ENCODE measurements around the gene ARHGAP36.

ARHGAP36 gene, protein sequence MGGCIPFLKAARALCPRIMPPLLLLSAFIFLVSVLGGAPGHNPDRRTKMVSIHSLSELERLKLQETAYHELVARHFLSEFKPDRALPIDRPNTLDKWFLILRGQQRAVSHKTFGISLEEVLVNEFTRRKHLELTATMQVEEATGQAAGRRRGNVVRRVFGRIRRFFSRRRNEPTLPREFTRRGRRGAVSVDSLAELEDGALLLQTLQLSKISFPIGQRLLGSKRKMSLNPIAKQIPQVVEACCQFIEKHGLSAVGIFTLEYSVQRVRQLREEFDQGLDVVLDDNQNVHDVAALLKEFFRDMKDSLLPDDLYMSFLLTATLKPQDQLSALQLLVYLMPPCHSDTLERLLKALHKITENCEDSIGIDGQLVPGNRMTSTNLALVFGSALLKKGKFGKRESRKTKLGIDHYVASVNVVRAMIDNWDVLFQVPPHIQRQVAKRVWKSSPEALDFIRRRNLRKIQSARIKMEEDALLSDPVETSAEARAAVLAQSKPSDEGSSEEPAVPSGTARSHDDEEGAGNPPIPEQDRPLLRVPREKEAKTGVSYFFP

DNA sequence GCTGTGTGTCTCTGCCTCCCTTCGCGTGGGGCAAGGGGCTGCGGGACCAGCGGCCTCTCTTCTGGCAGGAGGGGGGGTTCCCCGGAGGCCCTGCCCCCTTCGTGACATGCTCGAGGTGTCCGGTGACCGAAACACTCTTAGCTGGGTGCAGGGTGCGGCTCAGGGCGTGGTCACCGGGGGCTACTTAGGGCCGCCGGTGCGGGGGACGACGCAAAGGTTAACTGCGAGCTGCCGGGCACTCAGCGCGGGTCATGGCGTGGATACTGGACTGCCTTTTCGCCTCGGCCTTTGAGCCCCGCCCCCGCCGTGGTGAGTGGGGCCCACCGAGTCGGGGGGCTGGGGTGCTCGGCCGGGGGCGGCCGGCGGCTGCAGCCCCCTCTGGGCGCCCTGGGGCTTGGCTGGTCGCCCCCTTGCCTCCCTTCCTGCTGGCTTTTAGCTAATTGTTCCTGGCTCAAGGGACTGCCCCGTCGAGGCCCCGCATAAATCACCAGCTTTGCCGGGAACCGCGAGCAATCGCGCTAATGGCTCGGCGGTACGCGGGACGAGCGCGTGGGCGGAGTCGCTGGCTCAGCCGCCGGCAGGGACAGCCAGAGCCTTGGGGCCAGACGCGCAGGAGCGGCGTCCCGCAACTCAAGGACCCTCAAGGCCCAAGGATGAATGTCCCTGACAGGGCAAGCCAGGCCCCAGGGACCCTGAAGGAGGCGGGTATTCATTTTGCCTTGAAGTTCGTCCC lies at the start of gene ARHGAP36:
ARHGAP36 (plus strand) TSS at position 211 of the 733 bp plus-strand sequence. CDS start 23,320 bp downstream, outside the sequence.
- no peak for DNase-seq (ENCODE audit: low spot score)

DNA sequence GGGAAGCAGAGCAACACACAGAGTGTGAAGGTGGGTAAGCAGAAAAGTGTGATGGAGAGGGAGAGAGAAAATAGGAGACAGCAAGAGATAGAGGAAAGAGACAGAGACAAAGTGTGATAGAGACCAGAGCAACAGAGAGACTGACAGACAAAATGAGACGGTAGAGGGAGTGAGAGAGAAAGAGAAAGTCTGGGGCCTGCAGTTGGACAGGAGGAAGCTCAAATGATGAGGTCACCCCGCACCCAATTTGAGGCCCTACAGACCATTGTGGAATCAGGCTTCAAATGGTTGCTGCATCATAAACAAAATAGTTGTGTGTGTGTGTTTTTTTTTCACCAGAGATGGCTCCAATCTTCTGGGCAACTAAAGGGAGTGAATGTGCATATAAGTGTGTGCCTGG lies 48.0 kb upstream of the ARHGAP36 start:
- no peak for DNase-seq (ENCODE audit: low spot score)

DNA sequence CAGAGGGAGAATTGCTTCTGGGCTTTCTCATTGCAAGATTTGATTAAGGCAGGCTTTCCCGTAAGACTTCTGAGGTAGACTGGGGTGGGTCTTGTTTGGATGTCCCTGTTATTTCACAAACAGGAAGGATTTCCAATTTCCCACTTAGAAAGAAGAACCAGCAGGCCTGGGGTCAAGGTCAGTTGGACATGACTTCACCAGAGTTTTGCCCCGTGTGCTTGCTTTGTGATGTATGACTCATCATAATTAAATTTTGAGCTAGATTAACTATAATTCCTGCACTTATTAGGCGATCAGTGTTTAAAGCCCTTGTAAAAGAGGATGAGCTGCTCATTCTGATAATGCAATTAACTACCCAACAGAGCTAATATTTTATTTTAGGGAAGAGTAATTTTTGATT lies 32.8 kb upstream of the ARHGAP36 start:
- DNase-seq (ENCODE audit: low spot score): no peak

DNA sequence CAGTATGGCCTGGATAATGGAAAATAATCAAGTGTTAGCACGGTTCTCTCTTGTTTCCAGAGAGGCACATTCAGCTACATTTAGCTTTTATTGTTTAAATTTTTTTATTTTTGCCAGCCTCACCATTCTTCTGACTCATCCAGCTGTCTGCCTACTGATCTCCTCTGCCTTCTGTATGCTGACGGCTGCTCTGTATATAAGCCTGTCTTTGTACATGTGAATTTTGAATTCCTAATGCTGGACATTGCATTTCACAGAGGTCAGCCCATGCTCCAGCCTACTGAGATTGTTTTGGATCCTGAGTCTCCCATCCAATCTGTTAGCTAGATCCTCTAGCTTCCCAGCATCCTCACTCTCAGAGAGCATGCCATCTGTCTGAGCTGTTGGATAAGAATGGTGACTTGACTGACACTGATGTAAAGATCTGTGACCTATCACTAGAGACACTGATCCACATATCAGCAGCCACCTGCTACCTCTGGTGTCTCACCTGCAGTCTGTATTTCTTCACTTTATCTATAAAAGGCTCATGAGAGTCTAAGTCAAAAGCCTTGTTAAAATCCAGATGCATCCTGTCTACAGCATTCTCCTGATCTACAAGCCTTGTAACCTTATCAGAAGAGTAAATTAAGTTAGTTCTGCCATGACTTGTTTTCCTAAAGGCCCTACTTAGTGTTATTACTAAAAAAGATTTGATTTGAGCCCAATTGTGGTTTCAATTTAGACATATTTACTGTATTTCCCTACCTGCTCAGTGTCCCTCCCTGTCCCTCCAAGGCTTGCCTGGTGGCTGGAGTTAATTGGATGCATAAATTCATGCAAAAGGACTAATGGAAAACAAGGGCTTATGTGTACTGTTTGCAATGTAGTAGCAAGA lies 25.6 kb upstream of the ARHGAP36 start:
- DNase-seq (ENCODE audit: low spot score): no peak

DNA sequence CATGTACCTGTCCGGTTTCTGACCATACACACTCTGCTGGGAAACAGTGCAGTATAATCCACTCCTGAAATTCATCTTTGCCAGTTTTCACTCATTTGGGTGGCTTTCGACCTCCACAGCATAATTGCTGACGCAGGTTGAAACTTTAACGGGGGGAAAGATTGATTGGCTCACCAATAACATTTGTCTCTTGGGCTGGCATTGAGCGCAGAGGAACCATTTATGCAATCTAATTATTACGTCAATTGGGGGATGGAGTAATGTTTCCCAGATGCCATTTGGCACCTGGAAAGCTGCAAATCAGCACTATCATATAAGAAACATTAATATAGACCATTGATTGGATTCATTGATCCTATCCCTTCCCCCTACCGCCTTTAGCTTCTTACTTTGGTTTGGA lies 24.1 kb upstream of the ARHGAP36 start:
- DNase-seq (ENCODE audit: low spot score): no peak

DNA sequence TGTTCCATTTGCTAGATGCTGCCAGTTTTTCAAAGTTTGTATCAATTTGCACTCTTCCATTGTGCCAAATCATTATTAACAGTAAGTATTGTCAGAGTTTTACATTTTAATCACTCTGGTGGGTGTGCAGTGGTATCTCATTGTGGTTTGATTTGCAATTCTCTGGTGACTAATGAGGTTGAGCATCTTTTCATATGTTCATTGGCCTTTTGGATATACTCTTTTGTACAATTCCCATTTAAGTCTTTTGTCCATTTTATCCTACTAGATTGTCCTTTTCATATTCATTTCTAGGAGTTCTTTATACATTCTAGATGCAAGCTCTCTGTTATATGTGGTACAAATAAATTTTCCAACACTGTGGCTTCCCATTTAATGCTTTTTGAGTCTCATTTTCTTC lies 17.4 kb upstream of the ARHGAP36 start:
- DNase-seq (ENCODE audit: low spot score): no peak

DNA sequence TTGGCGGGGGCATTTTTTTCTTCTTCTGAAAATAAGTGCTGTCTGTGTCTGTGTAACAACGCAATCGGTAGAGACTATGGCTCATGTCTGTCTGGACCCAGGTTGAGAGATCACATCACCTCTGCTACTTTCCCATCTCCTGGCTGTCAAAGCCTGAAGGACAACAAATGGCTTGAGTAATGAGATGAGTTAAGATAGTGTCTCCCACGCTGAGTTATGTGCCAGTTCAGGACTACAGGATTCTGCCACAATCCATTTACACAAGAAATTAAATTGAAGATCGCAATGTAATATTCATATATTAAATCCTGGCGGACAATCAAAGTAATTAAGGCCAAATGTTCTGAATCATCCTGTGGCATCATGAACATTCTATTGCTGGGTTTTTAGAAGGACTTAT lies 16.5 kb upstream of the ARHGAP36 start:
- no peak for DNase-seq (ENCODE audit: low spot score)

DNA sequence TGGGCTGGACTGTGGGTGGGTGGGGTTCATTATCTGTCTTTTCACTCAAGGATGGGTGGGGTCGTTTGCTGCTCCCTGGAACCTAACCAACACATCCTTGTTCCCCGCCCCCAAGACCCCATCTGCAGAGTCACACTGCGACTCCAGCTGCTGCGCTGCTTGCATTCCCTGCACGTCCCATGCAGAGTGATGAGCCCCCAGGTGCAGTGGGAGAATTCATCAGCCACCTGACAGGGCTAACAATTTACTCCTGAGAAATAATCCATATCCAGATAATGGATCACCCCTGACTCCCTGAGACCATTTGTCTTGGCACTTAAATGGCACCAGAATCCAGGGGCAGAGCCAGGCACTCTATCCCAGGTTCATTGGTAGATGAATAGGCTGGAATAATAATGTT lies 12.4 kb upstream of the ARHGAP36 start:
- no peak for DNase-seq (ENCODE audit: low spot score)

DNA sequence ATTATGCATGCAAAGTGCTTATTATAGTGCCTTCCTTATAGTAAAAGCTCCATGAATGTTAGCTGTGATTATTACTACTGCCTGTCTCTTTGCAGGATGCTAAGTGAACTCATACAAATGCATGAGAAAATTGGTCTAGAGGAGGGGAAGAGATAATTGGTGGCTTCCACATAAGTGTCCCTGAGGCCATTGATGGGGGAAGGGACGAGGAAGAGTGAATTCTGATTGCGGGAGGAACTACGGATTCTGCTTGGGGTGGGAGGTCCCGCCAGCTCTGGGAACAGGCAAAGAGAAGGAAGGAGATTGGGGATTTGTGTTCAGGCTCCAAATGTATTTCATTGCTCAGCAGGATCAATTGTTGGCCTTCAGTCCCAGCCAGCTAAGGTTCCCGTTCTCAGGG lies 11.6 kb upstream of the ARHGAP36 start:
- DNase-seq (ENCODE audit: low spot score): no peak

DNA sequence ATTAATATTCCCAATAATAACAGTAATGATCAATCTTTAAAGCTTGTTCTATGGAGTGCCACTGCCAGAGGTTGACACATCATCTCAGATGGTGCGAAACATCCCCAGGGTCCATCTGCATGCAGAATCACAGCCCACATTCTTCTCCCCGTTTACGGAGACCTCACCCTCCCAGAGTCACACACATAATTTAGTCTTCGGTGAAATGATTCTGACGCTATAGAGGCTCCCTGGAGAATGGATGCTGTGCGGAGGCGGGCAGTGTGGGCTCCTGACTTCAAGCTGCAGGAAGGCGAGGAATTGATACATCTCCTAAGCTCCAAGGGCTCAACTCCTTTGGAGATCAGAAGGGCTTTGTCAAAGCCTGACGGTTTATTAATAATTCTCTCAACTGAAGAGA lies 11.0 kb upstream of the ARHGAP36 start:
- no peak for DNase-seq (ENCODE audit: low spot score)

DNA sequence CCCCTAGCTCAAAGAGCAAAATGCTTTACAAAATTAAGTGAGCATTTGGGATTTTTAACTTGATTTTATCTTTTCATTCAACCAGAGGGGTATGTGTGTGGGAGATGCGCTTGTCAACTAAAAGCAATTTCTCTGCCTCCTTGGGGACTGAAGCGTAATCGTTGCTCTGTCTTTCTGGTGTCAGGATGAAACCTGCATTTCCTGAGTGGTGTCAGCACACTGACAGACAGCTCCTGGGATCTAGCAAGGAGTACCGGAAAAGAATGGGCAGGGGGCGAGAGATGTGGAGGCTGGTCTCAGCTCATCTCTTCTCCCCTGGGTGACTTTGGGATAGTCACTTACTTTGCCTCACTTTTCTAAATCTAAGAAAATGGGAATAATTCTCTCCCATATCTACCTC lies 5.1 kb upstream of the ARHGAP36 start:
- no peak for DNase-seq (ENCODE audit: low spot score)

DNA sequence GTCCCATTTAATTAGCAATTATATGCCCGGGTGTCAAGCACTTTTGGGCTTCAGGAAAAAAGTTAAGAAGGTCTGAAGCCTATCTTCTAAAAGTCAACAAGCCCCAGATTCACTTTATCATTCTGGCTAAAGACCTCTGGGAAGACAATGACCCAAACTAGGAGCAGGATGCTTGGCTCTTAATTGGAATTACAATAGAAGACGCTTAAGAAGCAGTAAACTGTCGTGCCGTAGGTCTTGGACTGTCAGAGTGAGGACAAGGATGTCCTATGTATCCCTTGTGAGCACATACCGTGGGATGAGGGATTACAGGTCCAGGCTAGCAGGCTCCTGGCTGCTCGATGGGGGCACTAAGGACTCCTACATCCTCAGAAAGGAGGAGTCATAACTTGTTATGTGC lies 3.2 kb upstream of the ARHGAP36 start:
- no peak for DNase-seq (ENCODE audit: low spot score)

DNA sequence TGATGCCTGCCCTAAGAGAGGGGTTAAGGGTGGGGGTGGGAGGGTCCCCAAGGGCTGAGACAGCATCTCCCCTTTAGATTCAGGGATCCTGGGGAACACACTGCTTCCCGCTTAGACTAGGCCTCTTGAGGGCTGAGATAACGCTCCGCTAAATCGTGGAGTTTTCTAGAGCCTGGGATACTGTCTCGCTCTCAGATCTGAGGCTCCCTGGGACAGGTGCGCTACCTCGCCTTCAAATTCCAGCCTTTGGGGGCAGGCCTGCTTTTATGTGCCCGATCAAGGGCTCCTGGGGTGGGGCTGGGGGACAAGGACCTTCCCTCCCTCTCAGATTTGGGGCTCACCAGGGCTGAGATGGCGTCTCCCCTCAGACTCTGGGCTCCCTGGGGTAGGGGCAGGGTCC lies 440 bp upstream of the ARHGAP36 start:
- DNase-seq (ENCODE audit: low spot score): no peak

DNA sequence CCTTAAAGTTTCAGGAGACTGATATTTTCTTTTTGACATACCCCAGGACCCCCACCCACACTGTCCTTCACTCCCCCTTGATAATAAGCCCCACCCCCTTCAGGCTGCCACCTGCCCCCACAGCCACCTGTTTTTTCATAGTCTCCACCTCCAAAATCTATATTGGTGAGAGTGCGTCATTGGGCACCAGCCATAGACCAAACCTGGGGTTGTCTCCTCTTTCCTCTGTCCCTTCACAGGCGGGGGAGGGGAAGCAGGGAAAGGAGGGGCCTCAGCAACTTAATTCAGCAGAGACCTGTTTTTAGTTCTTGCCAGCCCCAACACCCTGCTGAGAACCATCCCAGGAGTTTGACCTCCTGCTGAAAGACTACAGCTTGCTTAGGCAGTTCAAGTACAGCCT lies 1.1 kb downstream of the ARHGAP36 start:
- DNase-seq (ENCODE audit: low spot score): no peak

DNA sequence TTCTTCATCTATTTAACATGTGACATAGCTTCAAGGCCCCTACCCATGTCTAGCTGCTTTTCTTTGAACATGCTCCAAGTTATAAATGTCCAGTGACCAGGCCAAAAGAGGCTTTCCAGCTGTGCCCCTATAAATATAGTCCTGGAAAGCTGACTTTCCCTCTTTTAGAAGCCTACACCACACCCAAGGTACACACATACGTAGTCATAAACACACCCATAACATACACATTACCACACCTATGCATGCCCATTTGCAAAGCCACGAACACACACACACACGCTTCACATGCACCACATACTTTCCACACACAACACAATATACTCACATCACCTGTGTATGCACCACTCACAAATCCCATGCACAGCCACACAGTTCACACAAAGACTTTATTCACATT lies 2.0 kb downstream of the ARHGAP36 start:
- DNase-seq (ENCODE audit: low spot score): no peak

DNA sequence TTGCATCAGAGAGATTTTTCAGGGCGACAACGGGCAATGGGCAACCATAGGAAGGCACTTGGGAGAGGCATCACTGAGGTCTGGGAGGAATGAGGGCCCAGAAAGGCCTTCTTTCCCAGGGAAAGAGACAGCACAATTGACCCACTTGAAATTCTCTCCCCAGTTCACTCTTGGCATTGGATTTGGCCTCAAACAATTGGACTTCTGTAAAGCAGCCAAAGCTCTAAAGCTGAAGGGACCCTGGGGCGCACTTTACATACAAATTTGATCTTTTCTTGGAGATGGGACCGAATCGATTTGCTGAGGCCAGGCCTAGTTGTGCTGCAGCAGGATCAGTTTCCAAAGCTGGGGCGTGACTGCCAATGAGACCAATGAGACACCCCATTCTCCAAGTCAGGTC lies 3.2 kb downstream of the ARHGAP36 start:
- no peak for DNase-seq (ENCODE audit: low spot score)

DNA sequence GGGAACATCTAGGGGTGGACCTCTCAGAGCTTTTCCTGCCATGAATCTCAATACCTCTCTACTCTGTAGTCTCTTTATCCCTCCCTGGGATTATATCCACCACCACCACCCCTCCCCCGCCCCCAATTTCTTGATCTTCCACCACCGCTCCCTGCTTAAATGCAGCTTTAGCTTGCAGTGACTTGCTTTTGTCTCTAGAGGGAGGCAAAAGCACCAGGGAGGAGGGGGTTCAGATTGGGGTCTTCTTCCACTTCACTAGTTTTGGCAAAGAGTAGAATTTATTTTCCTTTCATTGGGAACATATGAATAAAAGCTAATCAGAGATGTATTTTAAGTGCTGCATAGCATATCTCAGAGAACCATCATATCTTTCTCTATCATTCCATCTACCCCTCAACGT lies 5.5 kb downstream of the ARHGAP36 start:
- no peak for DNase-seq (ENCODE audit: low spot score)

DNA sequence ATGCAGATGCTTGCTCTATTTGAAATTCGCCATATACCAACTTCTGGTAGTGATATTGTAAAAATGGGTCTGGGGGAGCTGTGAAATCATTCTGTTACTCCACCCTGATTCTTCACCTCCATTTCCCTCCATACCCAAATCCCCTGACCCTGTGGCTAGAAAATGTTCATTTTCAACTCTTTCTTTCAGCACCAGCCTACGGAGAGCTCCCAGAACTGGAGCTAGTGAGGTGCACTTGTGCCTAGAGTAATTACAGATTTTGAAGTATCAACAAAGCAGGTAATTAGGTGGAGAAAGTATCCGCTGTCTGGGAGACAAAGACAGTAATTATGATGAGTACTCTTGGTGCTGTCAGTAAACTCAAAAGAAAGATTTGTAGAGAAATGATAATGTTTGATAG lies 8.1 kb downstream of the ARHGAP36 start:
- no peak for DNase-seq (ENCODE audit: low spot score)

DNA sequence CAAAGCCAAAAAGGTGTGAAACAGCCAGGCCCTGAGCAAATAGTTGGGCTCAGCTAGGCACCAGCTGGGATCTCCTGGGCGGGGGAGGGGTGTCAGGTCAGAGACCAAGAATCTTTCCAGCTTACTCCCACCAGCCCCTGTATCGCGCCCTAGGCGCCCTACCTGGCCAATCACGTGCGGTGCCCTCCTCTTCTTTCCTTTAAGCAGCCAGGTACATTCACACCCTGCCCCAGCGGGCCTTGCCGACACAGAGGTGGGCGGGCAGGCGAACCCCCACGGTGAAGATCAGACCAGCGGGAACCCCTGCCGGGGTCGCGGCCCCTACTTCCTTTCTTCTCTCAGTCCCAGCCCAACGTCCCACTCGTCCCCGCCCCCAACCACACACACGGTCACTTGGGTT lies 9.1 kb downstream of the ARHGAP36 start:
- DNase-seq (ENCODE audit: low spot score): no peak

DNA sequence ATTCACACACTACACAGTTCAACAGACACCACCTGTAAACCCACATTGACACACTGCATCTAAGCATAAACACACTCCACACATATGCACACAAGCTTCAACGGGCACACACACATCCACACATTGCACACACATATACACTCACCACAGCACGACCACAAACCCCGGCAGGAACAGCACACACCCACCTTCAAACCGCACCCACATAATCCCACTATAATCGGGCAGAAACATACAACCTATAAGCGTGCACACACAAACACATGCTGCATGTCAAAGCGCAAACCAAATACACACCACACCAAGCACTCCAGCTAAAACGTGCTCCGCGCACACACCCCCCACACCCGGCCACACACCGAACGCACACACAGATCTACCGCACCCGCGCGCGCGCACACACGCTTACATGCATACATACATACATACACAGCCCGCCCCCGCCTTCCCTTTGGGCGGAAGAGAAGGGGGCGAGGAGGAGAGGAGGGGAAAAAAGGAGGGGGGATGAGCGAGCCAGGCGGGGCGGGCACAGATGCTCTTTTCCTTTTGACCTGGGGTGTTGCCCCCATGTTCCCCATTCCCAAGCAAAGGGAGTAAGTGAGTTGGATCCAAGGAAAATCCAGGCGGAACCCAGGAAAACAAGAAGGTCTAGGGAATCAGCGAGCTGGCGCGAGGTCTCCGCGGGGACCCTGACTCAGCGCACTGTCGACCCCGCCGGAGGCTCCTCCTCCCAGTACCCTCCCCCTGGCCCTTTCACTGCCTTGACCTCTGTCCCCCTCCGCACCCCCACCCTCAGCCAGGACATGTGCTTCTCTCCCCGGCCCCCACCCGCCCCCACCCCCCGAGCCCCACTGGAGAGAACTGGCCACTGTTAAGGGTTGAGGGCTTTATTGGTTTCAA lies 9.9 kb downstream of the ARHGAP36 start:
- no peak for DNase-seq (ENCODE audit: low spot score)

All from D341Med (cell line).